ENCODE data around the gene CPNE8.

The CPNE8 gene

GRCh38 chr12:38633511-38633910, 271.9 kb downstream of the CPNE8 start:
- TF ChIP-seq POLR2AphosphoS5 (IDR thresholded peaks at IDR 0.05; ENCODE audit: low read depth) (no peak), CTCF (IDR thresholded peaks at IDR 0.05; ENCODE audit: insufficient read depth, low read length) (no peak), REST (IDR thresholded peaks at IDR 0.05; ENCODE audit: insufficient replicate concordance, low read depth) (no peak), SPI1 (IDR thresholded peaks at IDR 0.05; ENCODE audit: borderline replicate concordance, low read depth) (no peak), GABPA (IDR thresholded peaks at IDR 0.05; ENCODE audit: low read depth) (no peak)
- H3K27me3 ChIP-seq (ENCODE audit: insufficient read depth, poor library complexity, severe bottlenecking), result no peaks in the 10 kb centered on the region
- no peak for DNase-seq (ENCODE audit: low read depth in 1 of 2, low spot score in 1 of 2)
- H3K4me3 ChIP-seq (replicated peaks; ENCODE audit: insufficient read depth, low read length), result no peak overlapping the region
- no peak overlapping the region for H3K27ac ChIP-seq (replicated peaks)

GRCh38 chr12:38629064-38629463, 276.3 kb downstream of the CPNE8 start:
- no peak for DNase-seq (ENCODE audit: low read depth in 1 of 2, low spot score in 1 of 2)
- H3K4me3 ChIP-seq (replicated peaks; ENCODE audit: insufficient read depth, low read length), result no peak overlapping the region

GRCh38 chr12:38628288-38628687, 277.1 kb downstream of the CPNE8 start:
- H3K4me3 ChIP-seq (replicated peaks; ENCODE audit: insufficient read depth, low read length), result no peak overlapping the region
- no peaks in the 10 kb centered on the region for H3K27me3 ChIP-seq (ENCODE audit: insufficient read depth, poor library complexity, severe bottlenecking)
- TF ChIP-seq POLR2AphosphoS5 (IDR thresholded peaks at IDR 0.05; ENCODE audit: low read depth) (no peak), REST (IDR thresholded peaks at IDR 0.05; ENCODE audit: insufficient replicate concordance, low read depth) (no peak), GABPA (IDR thresholded peaks at IDR 0.05; ENCODE audit: low read depth) (no peak), CTCF (IDR thresholded peaks at IDR 0.05; ENCODE audit: insufficient read depth, low read length) (no peak), SPI1 (IDR thresholded peaks at IDR 0.05; ENCODE audit: borderline replicate concordance, low read depth) (no peak)
- no peak for DNase-seq (ENCODE audit: low read depth in 1 of 2, low spot score in 1 of 2)
- H3K27ac ChIP-seq (replicated peaks), result no peak overlapping the region

More at GRCh38 chr12:38629064-38629463, 276.3 kb downstream of the CPNE8 start:
- no peaks in the 10 kb centered on the region for H3K27me3 ChIP-seq (ENCODE audit: insufficient read depth, poor library complexity, severe bottlenecking)
- TF ChIP-seq CTCF (IDR thresholded peaks at IDR 0.05; ENCODE audit: insufficient read depth, low read length), result no peak
- no peak for TF ChIP-seq POLR2AphosphoS5 (IDR thresholded peaks at IDR 0.05; ENCODE audit: low read depth)
- TF ChIP-seq REST (IDR thresholded peaks at IDR 0.05; ENCODE audit: insufficient replicate concordance, low read depth), result no peak
- TF ChIP-seq SPI1 (IDR thresholded peaks at IDR 0.05; ENCODE audit: borderline replicate concordance, low read depth), result no peak
- no peak for TF ChIP-seq GABPA (IDR thresholded peaks at IDR 0.05; ENCODE audit: low read depth)
- no peak overlapping the region for H3K27ac ChIP-seq (replicated peaks)

All from HL-60 (cell line).